Neural cell (in vitro differentiated cells): ENCODE data around the gene SPEF1.

Source experiments
- CTCF ChIP-seq: fragments of 450-650 bp; IDR thresholded peaks from 2 replicates; pipeline ENCODE4 v1.5.1; 2014; ENCODE audit warnings: antibody characterized with exemption, mild to moderate bottlenecking, moderate library complexity; ENCODE audit not compliant: poor library complexity, severe bottlenecking
- EP300 ChIP-seq: fragments of 450-650 bp; conservative IDR thresholded peaks from 2 replicates; pipeline ENCODE4 v1.6.1; 2014; ENCODE audit warnings: antibody characterized with exemption, mild to moderate bottlenecking, moderate library complexity; ENCODE audit not compliant: poor library complexity, severe bottlenecking
- EZH2 ChIP-seq: fragments of 200-600, 300-800 bp; shearing (Covaris generic), sonication (generic); IDR thresholded peaks from 2 replicates; pipeline ENCODE4 v1.6.1; 2014; ENCODE audit warnings: antibody characterized with exemption, low read length, borderline replicate concordance, mild to moderate bottlenecking; ENCODE audit not compliant: insufficient read depth, poor library complexity, severe bottlenecking
- MXI1 ChIP-seq: fragments of 450-650 bp; conservative IDR thresholded peaks from 2 replicates; pipeline ENCODE4 v1.6.1; 2014; ENCODE audit warnings: antibody characterized with exemption, mild to moderate bottlenecking; ENCODE audit not compliant: poor library complexity, severe bottlenecking
- POLR2AphosphoS5 ChIP-seq: IDR thresholded peaks from 2 replicates; pipeline ENCODE4 v1.6.1; 2012
- RAD21 ChIP-seq: fragments of 450-650 bp; conservative IDR thresholded peaks from 2 replicates; pipeline ENCODE4 v1.6.1; 2014; ENCODE audit warnings: antibody characterized with exemption, mild to moderate bottlenecking, moderate library complexity
- SMC3 ChIP-seq: fragments of 450-650 bp; conservative IDR thresholded peaks from 2 replicates; pipeline ENCODE4 v1.6.1; 2014; ENCODE audit warnings: antibody characterized with exemption, mild to moderate bottlenecking, moderate library complexity; ENCODE audit not compliant: poor library complexity
- TAF1 ChIP-seq: IDR thresholded peaks from 2 replicates; pipeline ENCODE4 v1.6.1; 2012; ENCODE audit warnings: low read depth
- TF ChIP-seq, protein P1 (sequence below): IDR thresholded peaks from 2 replicates; pipeline ENCODE4 v1.6.1; 2012; ENCODE audit warnings: borderline replicate concordance

DNA sequence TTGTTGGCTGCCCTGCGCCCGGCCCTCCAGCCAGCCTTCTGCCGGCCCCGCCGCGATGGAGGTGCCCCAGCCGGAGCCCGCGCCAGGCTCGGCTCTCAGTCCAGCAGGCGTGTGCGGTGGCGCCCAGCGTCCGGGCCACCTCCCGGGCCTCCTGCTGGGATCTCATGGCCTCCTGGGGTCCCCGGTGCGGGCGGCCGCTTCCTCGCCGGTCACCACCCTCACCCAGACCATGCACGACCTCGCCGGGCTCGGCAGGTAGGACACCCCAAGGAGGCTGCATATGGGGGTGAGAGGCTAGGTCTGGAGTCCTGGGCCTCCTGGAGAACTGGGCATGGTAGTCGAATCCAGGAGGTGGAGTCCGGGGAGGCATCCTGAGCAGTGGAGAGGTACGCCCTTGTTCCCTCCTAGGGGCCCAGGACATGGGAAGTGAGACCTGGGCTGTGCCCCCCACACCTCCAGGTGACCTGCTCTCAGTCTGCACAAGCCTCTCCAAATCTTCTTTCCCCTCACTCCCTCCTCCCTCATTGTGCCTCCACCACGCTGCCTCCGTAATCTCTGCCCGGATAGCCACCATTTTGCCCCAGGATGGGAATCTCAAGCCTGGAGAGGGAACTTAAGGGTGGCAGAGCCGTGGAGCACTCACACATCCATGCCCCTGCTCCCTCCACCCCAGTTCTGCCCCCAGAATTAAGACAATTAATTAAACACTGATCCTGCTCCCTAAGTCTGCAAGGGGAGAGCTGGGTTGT lies 15.4 kb upstream of the SPEF1 start:
- TF ChIP-seq CTCF (no peak), RAD21 (no peak), TAF1 (no peak), EZH2 (no peak), POLR2AphosphoS5 (no peak), EP300 (no peak), SMC3 (no peak), MXI1 (no peak)
- TF ChIP-seq, protein P1, sequence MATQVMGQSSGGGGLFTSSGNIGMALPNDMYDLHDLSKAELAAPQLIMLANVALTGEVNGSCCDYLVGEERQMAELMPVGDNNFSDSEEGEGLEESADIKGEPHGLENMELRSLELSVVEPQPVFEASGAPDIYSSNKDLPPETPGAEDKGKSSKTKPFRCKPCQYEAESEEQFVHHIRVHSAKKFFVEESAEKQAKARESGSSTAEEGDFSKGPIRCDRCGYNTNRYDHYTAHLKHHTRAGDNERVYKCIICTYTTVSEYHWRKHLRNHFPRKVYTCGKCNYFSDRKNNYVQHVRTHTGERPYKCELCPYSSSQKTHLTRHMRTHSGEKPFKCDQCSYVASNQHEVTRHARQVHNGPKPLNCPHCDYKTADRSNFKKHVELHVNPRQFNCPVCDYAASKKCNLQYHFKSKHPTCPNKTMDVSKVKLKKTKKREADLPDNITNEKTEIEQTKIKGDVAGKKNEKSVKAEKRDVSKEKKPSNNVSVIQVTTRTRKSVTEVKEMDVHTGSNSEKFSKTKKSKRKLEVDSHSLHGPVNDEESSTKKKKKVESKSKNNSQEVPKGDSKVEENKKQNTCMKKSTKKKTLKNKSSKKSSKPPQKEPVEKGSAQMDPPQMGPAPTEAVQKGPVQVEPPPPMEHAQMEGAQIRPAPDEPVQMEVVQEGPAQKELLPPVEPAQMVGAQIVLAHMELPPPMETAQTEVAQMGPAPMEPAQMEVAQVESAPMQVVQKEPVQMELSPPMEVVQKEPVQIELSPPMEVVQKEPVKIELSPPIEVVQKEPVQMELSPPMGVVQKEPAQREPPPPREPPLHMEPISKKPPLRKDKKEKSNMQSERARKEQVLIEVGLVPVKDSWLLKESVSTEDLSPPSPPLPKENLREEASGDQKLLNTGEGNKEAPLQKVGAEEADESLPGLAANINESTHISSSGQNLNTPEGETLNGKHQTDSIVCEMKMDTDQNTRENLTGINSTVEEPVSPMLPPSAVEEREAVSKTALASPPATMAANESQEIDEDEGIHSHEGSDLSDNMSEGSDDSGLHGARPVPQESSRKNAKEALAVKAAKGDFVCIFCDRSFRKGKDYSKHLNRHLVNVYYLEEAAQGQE, result no peak
